CD4-positive, alpha-beta T cell treated with Interleukin-1 beta for 1 hour (primary cell): ENCODE measurements around the gene MFAP1.
"Not testable (repeated sequence)": the region's sequence is repeated elsewhere in the genome, so short reads cannot be mapped to it uniquely, and the experiment has no call there.

Experiments
- DNase-seq, 2 donors: peaks; one replicate each; pipeline ENCODE4 v3.0.0-alpha.2; 2020 to 2022

The MFAP1 gene

DNA sequence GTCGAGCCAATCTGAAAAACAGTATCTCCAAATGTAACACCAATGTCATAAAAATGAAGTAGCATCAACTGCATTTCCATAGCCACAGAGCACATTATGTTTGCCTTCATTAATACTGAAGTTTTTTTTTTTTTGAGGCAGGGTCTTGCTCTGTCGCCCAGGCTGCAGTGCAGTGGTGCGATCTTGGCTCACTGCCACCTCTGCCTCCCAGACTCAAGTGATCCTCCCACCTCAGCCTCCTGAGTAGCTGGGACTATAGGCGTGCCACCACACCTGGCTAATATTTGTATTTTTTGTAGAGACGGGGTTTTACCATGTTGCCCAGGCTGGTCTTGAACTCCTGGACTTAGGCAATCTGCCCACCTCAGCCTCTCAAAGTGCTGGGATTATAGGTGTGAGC lies 9.4 kb downstream of the MFAP1 start:
- DNase-seq: not testable (repeated sequence)

DNA sequence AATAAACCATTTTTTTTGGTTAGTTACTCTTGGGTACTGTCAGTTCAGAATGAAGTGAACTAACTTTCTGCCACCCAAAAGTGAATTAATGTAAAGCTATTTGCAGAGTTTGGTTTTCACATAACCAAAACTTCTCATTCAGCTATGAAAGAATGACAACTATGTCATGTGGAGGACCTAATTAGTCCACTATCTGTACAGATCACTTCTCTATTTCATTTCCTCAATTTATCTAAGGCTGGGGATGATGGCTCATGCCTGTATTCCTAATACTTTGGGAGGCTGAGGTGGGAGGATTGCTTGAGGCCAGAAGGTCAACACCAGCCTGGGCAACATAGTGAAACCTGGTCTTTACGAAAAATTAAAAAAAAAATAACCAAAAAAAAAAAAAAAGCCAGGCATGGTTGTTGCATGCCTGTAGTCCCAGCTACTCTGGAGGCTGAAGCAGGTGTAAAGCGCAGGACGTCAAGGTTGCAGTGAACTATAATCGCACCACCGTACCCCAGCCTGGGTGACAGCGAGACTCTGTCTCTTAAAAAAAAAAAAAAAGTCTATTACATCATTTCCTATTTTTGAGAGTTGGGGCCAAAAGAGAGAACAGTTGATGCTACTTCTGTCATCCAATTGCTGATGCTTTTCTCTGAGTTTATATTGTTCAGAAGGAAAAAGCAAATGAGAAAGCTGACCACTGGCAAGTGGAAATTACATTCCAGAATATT lies 15.4 kb downstream of the MFAP1 start:
- peak in 1 of 2 donors; percentile 62 for DNase-seq

DNA sequence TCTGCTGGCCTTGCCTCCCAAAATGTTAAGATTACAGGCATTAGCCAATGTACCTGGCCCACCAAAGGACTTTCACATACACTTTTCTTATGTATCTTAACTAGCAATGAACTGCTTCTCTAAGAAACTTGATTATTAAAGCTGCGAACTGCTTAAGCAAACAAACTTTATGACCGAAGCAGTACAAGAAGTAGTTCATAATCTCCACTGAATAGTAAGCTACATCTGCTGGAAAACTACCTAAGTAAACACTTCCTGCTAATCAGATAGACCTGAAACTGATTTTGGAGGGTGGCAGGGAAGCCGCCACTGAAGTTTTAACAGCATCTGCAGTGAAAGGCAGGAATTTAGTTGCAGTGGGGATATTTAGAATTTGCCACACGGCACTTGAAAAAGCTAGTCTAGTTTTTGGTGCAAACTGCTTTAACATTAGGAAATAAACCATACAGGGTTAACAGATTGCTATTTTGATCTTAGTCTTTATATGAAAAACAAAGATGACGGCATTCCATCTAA lies 16.0 kb downstream of the MFAP1 start:
- no peak for DNase-seq

DNA sequence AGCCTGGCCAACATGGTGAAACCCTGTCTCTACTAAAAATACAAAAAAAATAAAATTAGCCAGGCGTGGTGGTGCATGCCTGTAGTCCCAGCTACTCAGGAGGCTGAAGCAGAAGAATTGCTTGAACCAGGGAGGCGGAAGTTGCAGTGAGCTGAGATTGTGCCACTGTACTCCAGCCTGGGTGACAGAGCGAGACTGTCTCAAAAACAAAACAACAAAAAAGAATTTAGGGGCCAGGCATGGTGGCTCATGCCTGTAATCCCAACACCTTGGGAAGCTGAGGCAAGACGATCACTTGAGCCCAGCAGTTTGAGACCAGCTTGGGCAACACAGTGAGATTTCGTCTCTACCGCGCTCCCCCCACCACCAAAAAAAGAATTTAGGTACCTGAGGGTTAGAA lies 21.8 kb downstream of the MFAP1 start:
- DNase-seq: not testable (repeated sequence)

DNA sequence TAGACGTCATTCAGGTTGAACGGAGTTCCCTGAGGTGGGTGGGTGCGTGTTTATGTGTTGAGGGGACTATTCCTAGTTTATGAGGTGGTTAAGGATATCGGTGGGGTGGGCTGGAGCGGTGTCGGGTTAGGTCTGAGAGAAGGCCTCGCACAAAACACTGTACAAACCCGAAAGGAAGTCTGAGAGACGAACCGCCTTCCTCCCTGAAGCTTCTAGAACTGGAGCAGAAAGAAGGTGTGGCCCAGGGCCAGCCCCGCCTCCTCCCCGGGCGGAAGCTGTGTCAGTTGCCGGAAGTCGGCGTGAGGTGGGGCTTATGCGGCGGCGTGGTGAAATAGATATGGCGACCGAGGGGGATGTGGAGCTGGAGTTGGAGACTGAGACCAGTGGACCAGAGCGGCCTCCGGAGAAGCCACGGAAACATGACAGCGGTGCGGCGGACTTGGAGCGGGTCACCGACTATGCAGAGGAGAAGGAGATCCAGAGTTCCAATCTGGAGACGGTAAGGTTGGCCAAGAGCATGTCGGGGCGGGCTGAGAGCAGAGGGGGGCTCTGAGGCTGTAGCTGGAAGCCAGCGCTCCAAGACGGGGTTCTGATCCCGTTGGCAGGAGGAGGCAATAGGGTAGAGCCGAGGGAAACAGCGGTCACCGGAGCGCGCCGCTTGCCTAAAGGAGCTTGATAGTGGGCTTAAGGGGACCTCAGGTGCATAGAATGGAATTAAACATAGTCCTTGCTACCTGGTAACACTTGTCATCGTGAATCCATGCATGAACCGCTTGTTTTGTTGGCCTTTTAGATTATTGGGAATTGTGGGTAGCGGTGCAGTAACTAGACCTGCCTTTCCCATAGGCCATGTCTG lies 24.0 kb downstream of the MFAP1 start, which contains the start of gene HYPK:
Gene HYPK, plus strand, starts transcription at position 314 of the 856 bp plus-strand sequence. Its CDS starts 24 bp downstream, at position 338.
- DNase-seq: peak; percentile 94

DNA sequence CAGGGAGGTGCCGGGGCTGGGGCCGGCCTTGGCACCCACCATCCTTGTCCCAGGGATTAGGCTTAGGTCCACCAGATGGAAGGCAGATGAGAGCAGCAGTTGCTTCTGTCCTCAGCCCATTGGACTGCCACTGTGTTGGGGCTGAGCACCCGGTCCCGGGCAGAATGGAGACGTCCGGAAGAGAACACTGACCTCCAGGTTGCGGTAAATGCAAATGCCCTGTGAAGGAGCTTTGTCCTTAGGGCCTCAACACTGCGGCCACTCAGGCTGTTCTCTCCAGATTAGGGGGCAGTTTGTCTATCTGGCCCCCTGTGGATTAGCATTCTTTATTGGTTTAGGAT lies 24.6 kb downstream of the MFAP1 start, which contains the start of gene SERINC4:
Gene SERINC4, minus strand, starts transcription at position 276 of the 341 bp plus-strand sequence. Its CDS starts 234 bp downstream, at position 42.
- DNase-seq: no peak

DNA sequence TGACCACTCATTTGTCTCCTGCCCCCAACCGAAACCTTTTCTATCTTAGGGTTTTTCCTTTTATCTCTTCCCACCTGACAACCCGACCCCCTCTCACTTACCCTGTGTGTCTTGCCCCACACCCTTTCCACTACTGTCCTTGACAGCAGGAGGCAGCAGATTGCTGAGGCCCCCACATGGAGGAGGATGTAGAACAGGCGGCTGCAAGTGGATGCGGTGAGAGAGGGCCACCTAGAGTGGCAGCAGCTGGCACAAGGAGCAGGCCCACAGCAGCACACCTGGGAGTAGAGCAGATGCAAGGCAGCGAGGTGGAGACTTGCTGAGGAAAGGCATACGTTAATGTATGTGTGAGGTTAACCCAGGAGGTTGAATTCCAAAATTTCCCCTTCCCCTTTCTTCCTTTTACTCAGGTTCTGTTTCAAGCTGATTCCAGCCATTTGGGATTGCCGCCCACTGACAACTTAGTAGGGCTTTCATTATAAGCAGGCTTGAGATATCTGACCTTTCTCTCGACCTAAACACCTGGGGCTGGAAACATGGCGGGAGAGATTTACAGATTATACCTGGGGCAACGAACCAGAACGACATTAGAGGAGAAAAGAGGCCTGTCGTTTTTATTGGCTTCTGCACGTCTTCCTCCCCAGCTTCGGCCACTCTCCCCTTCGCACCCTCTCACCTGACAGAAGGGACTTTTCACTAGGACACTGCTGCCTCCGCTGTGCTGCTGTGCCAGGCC lies 25.1 kb downstream of the MFAP1 start:
- DNase-seq: no peak

DNA sequence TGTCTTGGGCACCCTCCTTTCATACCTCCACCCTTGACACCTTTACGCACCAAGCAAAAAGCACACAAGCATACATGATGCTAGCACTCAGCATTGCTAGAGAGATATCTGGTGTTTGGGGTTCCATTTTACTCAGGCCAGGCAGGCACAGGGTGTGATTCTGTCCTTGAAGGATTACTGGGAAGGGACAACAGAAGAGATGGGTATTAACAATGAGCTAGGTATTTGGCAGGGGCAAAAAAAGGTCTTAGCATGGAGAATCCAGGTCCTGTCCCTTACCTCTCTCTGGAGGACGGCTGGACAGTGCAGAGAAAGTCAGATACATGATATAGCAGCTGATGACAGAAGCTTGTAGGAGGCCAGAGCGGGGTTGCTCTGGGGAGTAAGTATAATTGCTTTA lies 27.9 kb downstream of the MFAP1 start:
- no peak for DNase-seq

DNA sequence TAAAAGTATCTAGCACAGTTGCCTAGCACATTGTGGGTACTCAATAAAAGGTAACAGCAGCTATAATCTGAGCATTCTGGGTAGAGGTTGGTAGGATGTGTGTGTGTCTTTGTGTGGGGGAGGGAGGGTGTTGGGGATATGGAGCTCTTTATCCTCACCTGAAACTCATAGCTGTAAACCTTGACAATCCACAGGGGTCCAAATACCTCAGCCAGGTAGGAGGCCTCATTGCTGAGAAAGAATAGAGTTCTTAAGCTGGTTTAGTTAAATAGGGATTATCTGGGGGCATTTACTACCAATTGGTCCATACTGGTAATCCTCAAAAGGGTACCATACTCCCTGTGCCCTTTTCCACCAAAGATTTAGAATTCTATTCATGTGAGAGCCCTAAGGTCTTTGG lies 28.5 kb downstream of the MFAP1 start:
- DNase-seq: no peak

DNA sequence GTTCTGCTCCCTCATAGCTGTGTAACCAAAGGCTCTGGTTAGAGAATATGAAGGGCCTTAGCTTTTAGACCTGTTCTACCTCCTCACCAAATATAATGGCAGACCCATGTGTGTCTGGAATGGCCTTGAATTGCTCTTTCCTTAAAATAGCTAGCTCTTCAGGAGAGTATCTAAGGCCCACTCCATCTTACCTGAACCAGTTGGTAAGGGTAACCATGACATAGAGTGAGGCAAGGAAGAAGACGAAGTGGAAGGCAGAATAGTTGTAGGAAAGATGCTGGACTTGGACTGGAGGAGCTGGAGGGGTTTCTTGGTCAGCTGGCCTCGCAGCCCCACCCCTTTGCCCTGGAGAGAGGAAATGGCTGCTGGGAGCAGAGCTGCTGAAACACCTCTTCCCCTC lies 29.3 kb downstream of the MFAP1 start:
- no peak for DNase-seq

DNA sequence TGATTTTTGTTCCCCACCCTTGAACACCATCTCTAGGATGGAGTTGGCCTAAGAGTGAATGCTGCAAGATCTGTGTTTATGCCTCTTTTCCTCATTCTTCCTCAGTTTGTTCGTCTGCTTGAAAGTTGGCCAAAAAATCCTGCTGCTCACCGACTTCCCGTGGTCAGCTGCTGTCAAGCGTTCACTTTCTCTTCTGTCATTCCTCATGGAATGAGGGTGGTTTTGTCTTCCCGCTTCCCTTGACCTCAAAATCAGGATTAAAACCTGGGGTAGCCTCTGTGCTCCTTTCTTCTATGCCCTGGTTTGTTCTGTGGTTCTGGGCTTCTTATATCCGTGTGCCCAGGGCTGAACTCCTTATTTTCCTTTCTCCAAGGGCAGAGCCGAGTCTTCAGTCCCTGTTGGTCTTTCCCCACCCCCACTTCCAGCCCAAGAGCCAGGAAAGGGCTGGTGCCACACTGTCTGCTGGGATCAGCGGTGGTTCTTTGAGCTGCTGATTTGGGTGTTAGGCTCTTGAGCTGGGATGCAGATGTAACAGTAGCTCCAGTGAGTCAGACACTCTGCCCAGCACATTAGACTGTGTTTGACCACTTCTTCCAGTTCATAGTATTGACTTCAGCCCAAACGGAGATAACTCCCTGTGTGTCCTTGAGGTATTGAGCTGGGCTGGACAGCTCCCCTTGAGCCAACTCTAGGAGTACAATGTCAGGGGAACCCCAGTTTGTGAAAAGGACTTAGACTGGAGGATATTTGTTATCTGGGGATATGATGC lies 30.0 kb downstream of the MFAP1 start:
- no peak for DNase-seq

DNA sequence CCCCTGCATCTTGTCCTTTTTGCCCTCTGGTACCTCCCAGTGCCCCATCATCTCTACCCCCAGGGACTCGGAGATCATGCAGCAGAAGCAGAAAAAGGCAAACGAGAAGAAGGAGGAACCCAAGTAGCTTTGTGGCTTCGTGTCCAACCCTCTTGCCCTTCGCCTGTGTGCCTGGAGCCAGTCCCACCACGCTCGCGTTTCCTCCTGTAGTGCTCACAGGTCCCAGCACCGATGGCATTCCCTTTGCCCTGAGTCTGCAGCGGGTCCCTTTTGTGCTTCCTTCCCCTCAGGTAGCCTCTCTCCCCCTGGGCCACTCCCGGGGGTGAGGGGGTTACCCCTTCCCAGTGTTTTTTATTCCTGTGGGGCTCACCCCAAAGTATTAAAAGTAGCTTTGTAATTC lies 30.8 kb downstream of the MFAP1 start:
- no peak for DNase-seq

DNA sequence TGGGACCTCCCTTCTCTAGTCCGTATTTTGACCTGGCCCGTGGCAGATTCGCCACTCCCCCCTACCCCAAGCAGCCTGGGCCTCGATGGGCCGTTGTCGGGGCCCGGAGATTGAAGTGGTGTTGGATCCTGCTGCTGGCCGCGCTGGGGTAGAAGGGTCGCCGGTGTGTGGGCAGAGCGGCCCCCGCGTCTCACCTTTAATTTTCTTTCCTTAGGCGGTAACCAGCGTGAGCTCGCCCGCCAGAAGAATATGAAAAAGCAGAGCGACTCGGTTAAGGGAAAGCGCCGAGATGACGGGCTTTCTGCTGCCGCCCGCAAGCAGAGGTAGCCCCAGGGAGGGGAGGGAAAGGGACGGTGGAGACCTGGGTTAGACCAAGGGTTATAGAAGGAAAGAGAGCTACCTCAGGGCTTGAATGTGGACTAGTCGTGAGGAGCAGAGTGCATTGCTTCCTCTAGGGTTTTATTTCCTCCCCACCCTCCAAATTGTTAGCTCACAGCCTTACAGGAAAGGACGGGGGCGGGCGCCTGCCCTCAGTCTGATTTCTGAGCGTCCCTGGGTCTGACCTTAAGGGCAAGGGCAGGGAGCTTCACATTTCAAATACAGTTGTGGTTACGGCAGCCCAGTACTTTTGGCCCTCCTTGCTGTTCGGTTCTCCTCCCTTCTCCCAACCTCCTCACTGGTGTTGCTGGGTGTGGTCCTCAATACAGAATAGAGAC lies 31.6 kb downstream of the MFAP1 start:
- DNase-seq: peak; percentile 45 to 55

DNA sequence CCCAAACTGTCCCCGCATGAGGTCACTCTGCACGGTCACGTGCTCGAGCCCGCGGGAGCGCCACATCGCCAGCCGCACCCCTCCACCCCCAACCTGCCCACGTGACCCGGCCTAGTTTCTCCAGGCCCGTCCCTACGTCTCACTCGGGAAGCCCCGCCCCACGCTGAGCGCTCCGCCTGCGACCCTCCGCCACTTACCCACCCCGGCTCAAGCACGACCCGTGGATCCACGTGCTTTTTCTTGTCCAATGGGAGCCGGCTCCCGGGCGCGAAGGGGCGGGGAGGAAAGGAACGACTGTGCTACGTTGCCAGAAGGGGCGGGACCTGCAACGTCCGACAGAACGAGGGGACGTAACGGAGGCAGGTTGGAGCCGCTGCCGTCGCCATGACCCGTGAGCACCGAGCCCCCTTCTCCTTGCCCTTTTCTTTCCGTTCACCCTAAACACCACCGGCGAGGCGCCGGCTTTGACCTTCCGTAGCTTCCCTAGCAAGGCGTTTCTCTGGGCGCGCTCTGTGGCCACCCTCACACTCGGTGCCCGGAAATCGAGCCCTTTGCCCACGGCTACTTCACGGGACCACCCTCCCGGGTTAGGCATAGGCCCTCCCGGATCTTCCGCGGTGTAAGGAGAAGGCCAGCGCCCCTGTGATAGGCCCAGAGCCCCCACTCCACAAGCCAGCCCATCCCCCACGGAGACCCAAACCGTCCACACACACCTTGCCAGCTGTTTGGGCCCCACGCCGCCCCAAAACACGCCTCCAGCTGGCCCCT lies 32.3 kb downstream of the MFAP1 start, which contains the start of gene SERF2:
Gene SERF2, plus strand, starts transcription at position 328 of the 768 bp plus-strand sequence. Its CDS starts 57 bp downstream, at position 385.
- DNase-seq: peak; percentile 100

DNA sequence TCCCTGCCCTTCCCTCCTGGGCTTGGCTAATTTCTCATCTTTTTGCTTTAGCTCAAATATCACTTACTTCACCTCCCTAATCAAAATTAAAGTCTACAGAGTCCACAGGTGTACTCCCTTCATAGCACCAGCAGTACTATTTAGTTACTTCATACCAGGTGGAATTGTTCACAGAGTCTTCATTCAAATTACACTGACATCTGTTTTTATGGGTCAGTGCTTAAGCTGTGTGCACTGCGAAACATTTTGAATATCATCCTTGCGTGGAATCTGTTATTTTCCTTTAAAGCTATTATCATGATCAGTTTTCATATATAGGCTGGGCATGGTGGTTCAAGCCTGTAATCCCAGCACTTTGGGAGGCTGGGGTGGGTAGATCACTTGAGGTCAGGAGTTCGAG lies 35.1 kb downstream of the MFAP1 start:
- no peak for DNase-seq

DNA sequence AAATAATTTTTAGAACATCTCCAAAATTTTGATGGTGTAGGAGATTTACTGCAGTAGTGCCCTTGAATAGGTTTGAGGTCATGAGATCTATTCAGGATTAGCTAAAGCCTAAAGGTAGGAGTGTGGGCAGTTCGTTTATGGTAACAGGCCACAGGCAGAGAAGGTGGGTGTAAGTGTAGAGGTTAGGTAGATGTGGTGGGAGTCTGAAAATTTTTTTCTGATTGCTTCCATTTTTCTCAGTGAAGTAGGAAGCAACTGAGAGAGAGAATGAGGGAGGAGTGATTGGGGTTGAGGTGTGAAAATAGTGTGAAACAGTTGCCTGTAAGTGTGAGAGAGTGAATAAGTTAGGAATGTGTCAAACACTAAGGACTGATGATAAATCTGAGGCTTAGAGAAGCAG lies 45.5 kb downstream of the MFAP1 start:
- DNase-seq: no peak

DNA sequence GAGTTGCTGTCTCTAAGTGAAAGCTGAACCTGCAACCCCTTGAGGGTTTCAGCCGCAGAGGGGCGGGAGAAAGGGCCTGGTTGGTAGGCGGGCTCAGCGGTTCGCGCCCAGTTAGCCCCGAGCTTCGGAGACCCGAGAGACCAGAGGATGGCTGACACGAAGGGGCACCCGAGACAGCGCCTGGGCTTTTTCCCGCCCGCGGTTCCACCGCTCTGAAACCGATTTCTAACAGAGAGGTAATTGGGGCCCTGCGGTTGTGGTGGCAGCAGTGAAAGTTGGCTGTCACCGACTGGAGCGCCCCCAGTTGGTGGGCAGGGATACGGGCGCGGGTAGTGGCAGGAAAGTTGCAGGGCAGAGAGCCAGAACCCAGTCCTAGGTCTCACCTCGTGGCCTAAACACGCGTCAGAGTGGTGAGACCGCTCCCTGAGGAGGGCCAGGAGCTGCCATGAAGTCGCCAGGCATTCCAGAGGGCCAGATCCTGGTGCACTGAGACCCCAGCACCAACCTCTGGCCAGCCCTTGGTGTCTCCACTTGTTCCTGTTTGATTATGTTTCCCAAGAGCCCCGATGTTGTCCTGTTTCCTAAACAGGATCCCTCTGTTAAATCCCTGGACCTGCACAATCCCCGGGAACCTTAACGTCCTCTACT lies 47.1 kb downstream of the MFAP1 start:
- peak; percentile 82 to 85 for DNase-seq

DNA sequence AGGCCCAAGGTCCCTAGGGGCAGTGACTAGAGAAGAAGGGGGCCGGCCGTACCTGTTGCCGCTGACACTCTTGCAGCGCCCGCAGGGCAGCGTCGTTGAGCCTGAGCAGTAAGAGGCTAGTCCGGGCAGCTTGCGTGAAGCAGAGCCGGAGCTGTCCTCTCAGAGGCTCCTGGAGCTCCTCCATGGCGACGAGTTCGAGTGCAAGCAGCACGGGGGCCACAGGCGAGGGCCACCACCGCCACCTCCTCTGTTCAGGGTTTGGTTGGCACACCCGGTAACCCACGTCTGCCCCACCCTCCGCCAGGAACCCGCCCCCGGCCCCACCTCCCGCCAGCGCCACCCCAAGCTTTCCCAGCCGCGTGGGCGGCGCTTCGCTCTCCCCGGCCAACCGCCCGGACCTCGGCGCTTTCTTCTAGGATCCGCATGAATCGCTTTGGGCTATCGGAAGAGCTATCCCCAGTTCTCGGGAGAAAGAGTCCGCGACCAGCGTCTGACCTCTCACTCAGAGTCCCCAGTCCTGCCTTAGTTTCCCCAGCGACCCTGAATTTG lies 47.7 kb downstream of the MFAP1 start, which contains the start of gene ELL3:
Gene ELL3, minus strand, starts transcription at position 249 of the 549 bp plus-strand sequence. Its CDS starts 65 bp downstream, at position 184.
- DNase-seq: peak; percentile 79

DNA sequence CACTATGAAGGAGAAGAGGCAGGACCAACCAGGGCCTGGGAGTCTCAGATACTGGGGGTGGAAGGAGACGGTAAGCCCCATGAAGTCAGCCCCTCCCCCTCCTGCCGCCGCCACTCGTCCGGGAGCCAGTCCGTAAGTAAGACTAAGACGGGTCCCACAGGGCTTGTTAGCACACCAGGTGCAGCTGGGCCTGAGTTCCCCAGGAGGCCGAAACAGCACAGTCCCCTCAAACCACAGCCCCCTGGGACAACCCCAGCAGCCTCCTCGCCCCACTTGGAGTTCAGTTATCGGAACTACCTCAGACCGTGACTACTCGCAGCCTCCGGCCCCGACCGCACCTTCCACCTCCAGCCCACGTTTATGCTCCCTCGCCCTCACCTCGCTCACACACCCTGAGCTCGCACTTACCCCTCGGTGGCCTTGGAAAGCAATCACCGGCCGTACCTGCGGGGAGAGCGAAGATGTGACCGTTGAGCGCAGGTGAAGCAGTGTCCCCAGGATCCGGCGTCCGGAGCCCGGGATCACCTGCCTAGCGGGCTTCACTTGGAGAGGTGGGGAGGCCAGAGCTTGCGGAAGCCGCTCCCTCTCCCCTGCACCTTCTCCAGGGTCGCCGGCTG lies 48.3 kb downstream of the MFAP1 start:
- DNase-seq: peak in 1 of 2 donors; percentile 83
